Measurements from ENCODE around the gene GALNS.

GALNS gene

DNA sequence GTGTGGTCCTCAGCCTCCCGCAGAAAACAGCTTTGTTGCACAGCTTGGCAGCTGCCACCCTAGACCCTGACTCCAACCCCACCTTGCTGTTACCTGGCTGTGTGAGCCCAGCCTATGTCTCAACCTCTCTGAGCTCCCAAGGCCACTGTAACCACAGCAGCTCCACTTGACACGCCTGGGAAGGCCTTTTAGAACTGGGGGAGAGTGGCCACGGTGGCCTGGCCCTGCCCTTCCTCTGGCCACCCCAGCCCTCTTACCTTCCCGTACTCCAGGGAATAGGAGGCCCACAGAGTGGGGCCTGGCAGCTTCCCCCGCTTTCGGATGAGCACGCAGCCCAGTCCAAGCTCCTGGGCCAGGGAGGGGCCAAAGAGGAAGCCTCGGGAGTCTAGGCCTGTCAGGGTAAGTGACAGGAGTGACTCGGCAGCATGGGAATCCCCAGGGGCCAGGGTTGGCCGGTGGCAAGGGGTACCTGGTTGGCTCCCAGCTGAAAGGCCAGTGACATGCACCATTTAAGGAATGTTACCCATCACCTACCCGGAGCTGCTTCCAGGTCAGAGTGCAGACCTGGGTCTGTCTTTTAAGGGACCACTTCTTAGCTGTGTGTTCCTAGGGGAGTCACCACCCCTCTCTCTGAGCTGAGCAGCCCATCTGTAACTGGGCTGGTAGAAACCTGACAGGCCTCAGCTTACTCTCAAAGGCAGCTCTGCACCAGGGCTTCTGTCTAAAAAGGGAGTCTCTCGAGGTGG lies 46.4 kb downstream of the GALNS start:
- no peaks in the 10 kb centered on the region for H3K9me3 ChIP-seq (ENCODE audit: insufficient read depth, low read length)
- H3K9ac ChIP-seq (ENCODE audit: insufficient read length, low read depth), result peak overlapping the region; percentile 99
- DNase-seq (ENCODE audit: low read depth, low spot score), result no peak
- no peaks in the 10 kb centered on the region for H3K27me3 ChIP-seq (ENCODE audit: insufficient read depth, insufficient read length)
- TF ChIP-seq ZNF274 (IDR thresholded peaks at IDR 0.05; ENCODE audit: low read depth, low read length) (no peak), SUZ12 (IDR thresholded peaks at IDR 0.05; ENCODE audit: extremely low read depth, insufficient read depth, insufficient read length) (no peak), YY1 (IDR thresholded peaks at IDR 0.05; ENCODE audit: insufficient read depth, insufficient read length) (no peak)
- H3K36me3 ChIP-seq (ENCODE audit: insufficient read depth, insufficient read length, low read length), result peaks cover 60% of the 10 kb centered on the region
- peaks cover 36% of the 10 kb centered on the region for H3K4me1 ChIP-seq (ENCODE audit: insufficient read depth, insufficient read length)
- H3K4me3 ChIP-seq (ENCODE audit: insufficient read length, low read depth), result peak overlapping the region; percentile 89

DNA sequence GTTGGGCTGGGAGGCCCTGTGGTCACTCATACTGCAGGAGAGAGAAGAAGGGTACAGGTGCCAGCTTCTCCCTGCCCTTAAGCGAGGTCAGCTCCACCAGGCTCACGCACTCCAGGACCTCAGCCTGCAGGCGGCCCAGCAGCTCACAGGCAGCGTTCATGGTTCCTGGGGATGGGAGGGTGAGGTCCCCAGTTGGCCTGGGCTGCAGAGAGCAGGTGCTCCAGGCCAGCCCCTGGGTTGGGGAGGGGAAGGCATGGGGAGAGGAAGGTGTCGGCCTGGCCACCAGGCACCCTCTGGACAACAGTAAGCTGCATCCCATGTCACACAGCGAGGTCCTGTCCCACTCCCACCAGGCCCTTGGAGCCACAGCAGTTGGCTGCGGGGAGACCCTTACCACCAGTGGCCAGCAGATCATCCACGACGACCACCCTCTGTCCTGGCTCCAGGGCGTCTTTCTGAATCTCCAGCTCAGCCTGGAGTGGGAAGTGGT lies 47.0 kb downstream of the GALNS start:
- no peaks in the 10 kb centered on the region for H3K9me3 ChIP-seq (ENCODE audit: insufficient read depth, low read length)
- H3K4me1 ChIP-seq (ENCODE audit: insufficient read depth, insufficient read length), result peaks cover 42% of the 10 kb centered on the region
- no peak for DNase-seq (ENCODE audit: low read depth, low spot score)
- H3K9ac ChIP-seq (ENCODE audit: insufficient read length, low read depth), result peak overlapping the region; percentile 99
- no peak for TF ChIP-seq SUZ12 (IDR thresholded peaks at IDR 0.05; ENCODE audit: extremely low read depth, insufficient read depth, insufficient read length)
- TF ChIP-seq YY1 (IDR thresholded peaks at IDR 0.05; ENCODE audit: insufficient read depth, insufficient read length), result no peak
- no peak for TF ChIP-seq ZNF274 (IDR thresholded peaks at IDR 0.05; ENCODE audit: low read depth, low read length)
- no peak overlapping the region for H3K4me3 ChIP-seq (ENCODE audit: insufficient read length, low read depth)
- H3K36me3 ChIP-seq (ENCODE audit: insufficient read depth, insufficient read length, low read length), result peaks cover 65% of the 10 kb centered on the region
- H3K27me3 ChIP-seq (ENCODE audit: insufficient read depth, insufficient read length), result no peaks in the 10 kb centered on the region

GRCh38 chr16:88809068-88809675 lies 47.6 kb downstream of the GALNS start:
- Histone ChIP-seq H3K36me3 (ENCODE audit: insufficient read depth, insufficient read length, low read length) (peaks cover 71% of the 10 kb centered on the region), H3K9ac (ENCODE audit: insufficient read length, low read depth) (peak overlapping the region; percentile 99), H3K9me3 (ENCODE audit: insufficient read depth, low read length) (no peaks in the 10 kb centered on the region), H3K4me3 (ENCODE audit: insufficient read length, low read depth) (no peak overlapping the region), H3K27me3 (ENCODE audit: insufficient read depth, insufficient read length) (no peaks in the 10 kb centered on the region), H3K4me1 (ENCODE audit: insufficient read depth, insufficient read length) (peaks cover 44% of the 10 kb centered on the region)
- TF ChIP-seq YY1 (IDR thresholded peaks at IDR 0.05; ENCODE audit: insufficient read depth, insufficient read length), result no peak
- no peak for DNase-seq (ENCODE audit: low read depth, low spot score)

DNA sequence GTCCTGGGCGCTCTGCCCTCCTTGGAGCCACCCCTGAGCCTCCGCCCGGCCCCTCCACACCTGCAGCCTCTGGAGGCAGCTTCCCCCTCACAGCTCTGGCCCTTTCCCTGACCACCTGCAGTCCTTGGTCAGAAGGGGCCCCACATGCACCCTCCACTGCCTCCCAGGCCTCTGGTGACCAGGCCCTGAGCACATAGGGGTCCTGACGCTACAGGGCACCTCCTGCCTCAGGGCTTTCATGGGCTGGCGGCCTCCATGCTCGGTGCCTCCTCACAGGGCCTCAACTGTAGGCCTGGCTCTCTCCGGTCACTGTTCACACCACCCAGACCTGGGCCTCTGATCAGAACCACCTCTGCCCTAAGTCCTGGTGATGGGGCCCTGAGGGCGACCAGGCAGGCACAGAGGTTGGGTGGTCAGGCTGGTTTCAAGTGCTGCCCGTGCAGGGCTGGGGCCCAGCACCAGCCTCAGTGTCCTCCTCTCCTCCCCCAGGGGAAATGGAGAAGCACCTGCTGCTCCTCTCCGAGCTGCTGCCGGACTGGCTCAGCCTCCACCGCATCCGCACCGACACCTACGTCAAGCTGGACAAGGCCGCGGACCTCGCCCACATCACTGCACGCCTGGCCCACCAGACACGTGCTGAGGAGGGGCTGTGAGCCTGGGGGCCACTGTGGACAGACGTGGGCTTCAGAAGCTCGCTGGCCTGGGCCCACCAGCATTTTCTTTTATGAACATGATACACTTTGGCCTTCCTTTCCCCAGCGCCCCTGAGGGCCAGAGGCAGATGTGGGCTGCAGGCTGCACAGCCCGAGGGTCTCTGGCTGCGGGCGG lies 48.9 kb downstream of the GALNS start:
- H3K36me3 ChIP-seq (ENCODE audit: insufficient read depth, insufficient read length, low read length), result peaks cover 71% of the 10 kb centered on the region
- no peak for DNase-seq (ENCODE audit: low read depth, low spot score)
- TF ChIP-seq YY1 (IDR thresholded peaks at IDR 0.05; ENCODE audit: insufficient read depth, insufficient read length) (no peak), SUZ12 (IDR thresholded peaks at IDR 0.05; ENCODE audit: extremely low read depth, insufficient read depth, insufficient read length) (no peak), ZNF274 (IDR thresholded peaks at IDR 0.05; ENCODE audit: low read depth, low read length) (no peak)
- peaks cover 41% of the 10 kb centered on the region for H3K4me1 ChIP-seq (ENCODE audit: insufficient read depth, insufficient read length)
- H3K27me3 ChIP-seq (ENCODE audit: insufficient read depth, insufficient read length), result no peaks in the 10 kb centered on the region
- H3K9me3 ChIP-seq (ENCODE audit: insufficient read depth, low read length), result no peaks in the 10 kb centered on the region
- H3K9ac ChIP-seq (ENCODE audit: insufficient read length, low read depth), result peak overlapping the region; percentile 32
- no peak overlapping the region for H3K4me3 ChIP-seq (ENCODE audit: insufficient read length, low read depth)

DNA sequence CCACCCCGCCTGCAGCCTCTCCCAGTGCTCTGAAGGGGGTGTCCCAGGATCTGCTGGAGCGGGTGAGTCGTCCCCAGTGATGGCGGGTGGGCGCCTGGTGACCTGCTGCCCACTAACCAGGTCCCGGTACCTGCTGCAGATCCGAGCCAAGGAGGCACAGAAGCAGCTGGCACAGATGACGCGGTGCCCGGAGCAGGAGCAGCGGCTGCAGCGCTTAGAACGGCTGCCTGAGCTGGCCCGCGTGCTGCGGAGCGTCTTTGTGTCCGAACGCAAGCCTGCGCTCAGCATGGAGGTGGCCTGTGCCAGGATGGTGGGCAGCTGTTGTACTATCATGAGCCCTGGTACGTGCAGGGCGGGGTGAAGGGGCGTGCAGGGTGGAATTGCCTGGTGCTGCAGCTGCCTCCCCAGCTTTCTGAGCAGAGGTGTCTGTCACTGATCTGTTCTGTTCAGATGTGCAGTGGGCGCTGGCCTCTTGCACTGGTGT lies 49.6 kb downstream of the GALNS start:
- Histone ChIP-seq H3K9me3 (ENCODE audit: insufficient read depth, low read length) (no peaks in the 10 kb centered on the region), H3K36me3 (ENCODE audit: insufficient read depth, insufficient read length, low read length) (peaks cover 71% of the 10 kb centered on the region), H3K9ac (ENCODE audit: insufficient read length, low read depth) (peak overlapping the region; percentile 21), H3K27me3 (ENCODE audit: insufficient read depth, insufficient read length) (no peaks in the 10 kb centered on the region), H3K4me3 (ENCODE audit: insufficient read length, low read depth) (no peak overlapping the region), H3K4me1 (ENCODE audit: insufficient read depth, insufficient read length) (peaks cover 41% of the 10 kb centered on the region)
- TF ChIP-seq ZNF274 (IDR thresholded peaks at IDR 0.05; ENCODE audit: low read depth, low read length) (no peak), YY1 (IDR thresholded peaks at IDR 0.05; ENCODE audit: insufficient read depth, insufficient read length) (no peak), SUZ12 (IDR thresholded peaks at IDR 0.05; ENCODE audit: extremely low read depth, insufficient read depth, insufficient read length) (no peak)
- no peak for DNase-seq (ENCODE audit: low read depth, low spot score)

DNA sequence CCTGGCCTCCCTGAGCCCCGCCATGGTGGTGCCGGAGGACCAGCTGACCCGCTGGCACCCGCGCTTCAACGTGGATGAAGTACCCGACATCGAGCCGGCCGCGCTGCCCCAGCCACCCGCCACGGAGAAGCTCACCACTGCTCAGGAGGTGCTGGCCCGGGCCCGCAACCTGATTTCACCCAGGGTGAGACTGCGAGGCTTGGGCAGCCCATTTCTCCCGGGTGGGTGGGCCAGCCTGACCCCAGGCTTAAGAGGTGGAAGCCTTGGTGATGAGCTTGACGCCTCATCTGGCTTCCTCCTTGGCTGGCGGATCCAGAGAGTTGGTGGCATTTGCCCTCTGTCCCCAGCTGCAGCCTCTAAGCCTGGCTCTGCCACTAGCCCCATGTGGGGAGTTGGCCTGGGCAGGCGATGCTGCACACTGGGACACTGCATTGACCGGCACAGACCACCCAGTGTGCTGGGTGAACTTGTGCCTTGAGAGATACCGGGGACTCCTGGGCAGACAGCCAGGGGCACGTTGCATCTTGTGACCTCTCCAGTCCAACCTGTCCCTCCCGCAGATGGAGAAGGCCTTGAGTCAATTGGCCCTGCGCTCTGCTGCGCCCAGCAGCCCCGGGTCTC lies 50.1 kb downstream of the GALNS start:
- TF ChIP-seq ZNF274 (IDR thresholded peaks at IDR 0.05; ENCODE audit: low read depth, low read length) (no peak), YY1 (IDR thresholded peaks at IDR 0.05; ENCODE audit: insufficient read depth, insufficient read length) (no peak), SUZ12 (IDR thresholded peaks at IDR 0.05; ENCODE audit: extremely low read depth, insufficient read depth, insufficient read length) (no peak)
- Histone ChIP-seq H3K4me1 (ENCODE audit: insufficient read depth, insufficient read length) (peaks cover 41% of the 10 kb centered on the region), H3K4me3 (ENCODE audit: insufficient read length, low read depth) (no peak overlapping the region), H3K36me3 (ENCODE audit: insufficient read depth, insufficient read length, low read length) (peaks cover 71% of the 10 kb centered on the region), H3K9me3 (ENCODE audit: insufficient read depth, low read length) (no peaks in the 10 kb centered on the region), H3K27me3 (ENCODE audit: insufficient read depth, insufficient read length) (no peaks in the 10 kb centered on the region), H3K9ac (ENCODE audit: insufficient read length, low read depth) (peak overlapping the region; percentile 57)
- no peak for DNase-seq (ENCODE audit: low read depth, low spot score)

All from NT2/D1 (cell line).